ENCODE results near the gene GDAP2.

DNA sequence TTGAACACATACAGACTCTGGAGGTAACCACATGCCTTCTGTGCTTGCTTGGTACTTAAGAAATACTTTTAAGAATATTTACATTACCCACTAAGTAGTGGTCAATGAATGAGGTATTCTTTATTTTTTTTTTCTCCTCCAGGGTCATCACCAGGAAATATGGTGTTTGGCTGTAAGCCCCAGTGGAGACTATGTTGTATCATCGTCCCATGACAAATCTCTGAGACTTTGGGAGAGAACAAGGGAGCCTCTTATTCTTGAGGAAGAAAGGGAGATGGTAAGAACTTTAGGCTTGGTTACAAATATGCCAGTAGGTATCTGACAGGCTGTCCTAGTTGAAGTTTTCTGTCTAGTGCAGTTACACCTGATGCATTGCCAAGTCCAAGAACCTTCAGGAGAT lies 23.0 kb upstream of the GDAP2 start:
- TF ChIP-seq, protein P1, sequence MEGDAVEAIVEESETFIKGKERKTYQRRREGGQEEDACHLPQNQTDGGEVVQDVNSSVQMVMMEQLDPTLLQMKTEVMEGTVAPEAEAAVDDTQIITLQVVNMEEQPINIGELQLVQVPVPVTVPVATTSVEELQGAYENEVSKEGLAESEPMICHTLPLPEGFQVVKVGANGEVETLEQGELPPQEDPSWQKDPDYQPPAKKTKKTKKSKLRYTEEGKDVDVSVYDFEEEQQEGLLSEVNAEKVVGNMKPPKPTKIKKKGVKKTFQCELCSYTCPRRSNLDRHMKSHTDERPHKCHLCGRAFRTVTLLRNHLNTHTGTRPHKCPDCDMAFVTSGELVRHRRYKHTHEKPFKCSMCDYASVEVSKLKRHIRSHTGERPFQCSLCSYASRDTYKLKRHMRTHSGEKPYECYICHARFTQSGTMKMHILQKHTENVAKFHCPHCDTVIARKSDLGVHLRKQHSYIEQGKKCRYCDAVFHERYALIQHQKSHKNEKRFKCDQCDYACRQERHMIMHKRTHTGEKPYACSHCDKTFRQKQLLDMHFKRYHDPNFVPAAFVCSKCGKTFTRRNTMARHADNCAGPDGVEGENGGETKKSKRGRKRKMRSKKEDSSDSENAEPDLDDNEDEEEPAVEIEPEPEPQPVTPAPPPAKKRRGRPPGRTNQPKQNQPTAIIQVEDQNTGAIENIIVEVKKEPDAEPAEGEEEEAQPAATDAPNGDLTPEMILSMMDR (IDR thresholded peaks at IDR 0.05; ENCODE audit: low read length) = no peak
- no peak for TF ChIP-seq EZH2 (IDR thresholded peaks at IDR 0.05; ENCODE audit: borderline replicate concordance, low read length)
